RWPE1 (cell line): ENCODE results near the gene FAM171A1.

Experiments used
- CTCF ChIA-PET: fragments of 350-600 bp; sonication (Branson Sonifier 250); formaldehyde crosslinking; extraction: SDS; loops from one replicate; lab custom pipeline; 2021; lab: Yijun Ruan, JAX
- POLR2A ChIA-PET: fragments of 400-600 bp; formaldehyde crosslinking; extraction: SDS; loops from one replicate; lab custom pipeline; 2020; ENCODE audit warnings: antibody characterized with exemption; ENCODE audit not compliant: low non-redundant PET; lab: Yijun Ruan, JAX
- DNase-seq: peaks from one replicate; pipeline ENCODE4 v3.0.0; 2012; ENCODE audit warnings: low spot score
- H3K27ac ChIP-seq: fragments of 450-650 bp; 2 replicates; pipeline ENCODE4 v1.5.1; 2017
- TF ChIP-seq, protein P1 (sequence below): fragments of 450-650 bp; conservative IDR thresholded peaks from 2 replicates; pipeline ENCODE4 v1.5.1; 2017; ENCODE audit warnings: low read depth, mild to moderate bottlenecking

The FAM171A1 gene

DNA sequence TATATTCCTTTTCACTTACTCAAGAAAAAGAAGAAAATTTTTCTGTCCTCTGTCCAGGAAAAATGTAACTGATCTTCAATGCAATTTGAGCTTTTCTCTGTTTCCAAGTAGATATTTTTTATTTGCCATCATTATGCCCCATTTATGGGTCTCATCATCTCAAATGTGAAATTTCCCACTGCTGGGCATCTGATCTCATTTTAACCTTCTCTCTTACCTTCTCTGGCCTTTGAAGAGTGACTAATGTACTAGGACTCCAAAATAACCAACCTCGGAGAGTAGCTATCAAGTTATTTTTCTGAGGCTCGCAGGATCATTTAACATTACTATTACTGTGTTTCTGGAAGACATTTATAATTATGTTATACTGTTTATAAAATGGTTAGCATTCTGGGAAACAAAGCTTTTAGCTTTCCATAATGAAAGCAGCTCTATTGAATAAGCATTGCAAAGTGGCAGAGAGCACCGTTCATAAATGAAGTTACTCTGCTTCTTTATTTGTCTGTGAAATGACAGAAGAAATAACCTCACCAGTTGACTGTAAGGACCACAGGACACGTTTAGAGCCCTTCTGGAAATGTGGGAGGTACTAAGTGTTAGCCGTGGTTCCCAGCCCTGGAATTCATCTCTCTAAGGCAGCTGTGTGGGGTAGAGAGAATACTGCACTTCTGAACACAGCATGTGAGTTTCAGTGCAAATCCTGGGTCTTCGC, 169.3 kb downstream of the FAM171A1 start:
- ChIA-PET CTCF (interaction anchor here (0.6 kb wide), 1 partner anchor 53 kb away, joined by 3 read pairs; no protein-coding TSS in a partner anchor), POLR2A (no interaction called here)
- TF ChIP-seq, protein P1, sequence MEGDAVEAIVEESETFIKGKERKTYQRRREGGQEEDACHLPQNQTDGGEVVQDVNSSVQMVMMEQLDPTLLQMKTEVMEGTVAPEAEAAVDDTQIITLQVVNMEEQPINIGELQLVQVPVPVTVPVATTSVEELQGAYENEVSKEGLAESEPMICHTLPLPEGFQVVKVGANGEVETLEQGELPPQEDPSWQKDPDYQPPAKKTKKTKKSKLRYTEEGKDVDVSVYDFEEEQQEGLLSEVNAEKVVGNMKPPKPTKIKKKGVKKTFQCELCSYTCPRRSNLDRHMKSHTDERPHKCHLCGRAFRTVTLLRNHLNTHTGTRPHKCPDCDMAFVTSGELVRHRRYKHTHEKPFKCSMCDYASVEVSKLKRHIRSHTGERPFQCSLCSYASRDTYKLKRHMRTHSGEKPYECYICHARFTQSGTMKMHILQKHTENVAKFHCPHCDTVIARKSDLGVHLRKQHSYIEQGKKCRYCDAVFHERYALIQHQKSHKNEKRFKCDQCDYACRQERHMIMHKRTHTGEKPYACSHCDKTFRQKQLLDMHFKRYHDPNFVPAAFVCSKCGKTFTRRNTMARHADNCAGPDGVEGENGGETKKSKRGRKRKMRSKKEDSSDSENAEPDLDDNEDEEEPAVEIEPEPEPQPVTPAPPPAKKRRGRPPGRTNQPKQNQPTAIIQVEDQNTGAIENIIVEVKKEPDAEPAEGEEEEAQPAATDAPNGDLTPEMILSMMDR = no peak
- H3K27ac ChIP-seq = no peak overlapping the region
- DNase-seq = peak; percentile 30

DNA sequence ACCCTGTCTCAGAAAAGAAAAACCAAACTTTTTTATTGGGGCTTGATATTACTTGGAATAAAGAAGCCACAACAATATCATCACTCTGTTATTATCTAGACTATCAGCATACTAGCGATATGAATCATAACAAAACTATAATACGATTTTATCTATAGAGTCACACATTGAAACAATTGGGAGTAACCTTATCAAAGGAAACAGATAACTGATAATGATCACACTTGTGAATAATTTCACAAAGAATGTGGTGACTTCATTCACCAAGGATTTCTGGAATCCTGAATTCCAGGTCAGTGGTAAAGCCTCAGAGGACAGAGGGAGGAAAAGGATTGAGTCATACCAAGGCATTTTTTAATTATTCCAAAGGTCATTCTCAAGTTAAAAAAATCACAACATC, 170.5 kb downstream of the FAM171A1 start:
- peak; percentile 87 for DNase-seq
- TF ChIP-seq, protein P1 = no peak

GRCh38 chr10:15197911-15198310, 173.2 kb downstream of the FAM171A1 start:
- ChIA-PET CTCF (no interaction called here), POLR2A (no interaction called here)
- no peak for DNase-seq
- TF ChIP-seq, protein P1 = no peak
- no peak overlapping the region for H3K27ac ChIP-seq

More for the DNA sequence above, 170.5 kb downstream of the FAM171A1 start:
- peak overlapping the region; percentile 52; the same call in 1 of the 2 replicates for H3K27ac ChIP-seq
- POLR2A ChIA-PET = no interaction called here
- CTCF ChIA-PET = interaction anchor here (1.0 kb wide), 1 partner anchor 219 kb away, joined by 3 read pairs; no protein-coding TSS in a partner anchor

DNA sequence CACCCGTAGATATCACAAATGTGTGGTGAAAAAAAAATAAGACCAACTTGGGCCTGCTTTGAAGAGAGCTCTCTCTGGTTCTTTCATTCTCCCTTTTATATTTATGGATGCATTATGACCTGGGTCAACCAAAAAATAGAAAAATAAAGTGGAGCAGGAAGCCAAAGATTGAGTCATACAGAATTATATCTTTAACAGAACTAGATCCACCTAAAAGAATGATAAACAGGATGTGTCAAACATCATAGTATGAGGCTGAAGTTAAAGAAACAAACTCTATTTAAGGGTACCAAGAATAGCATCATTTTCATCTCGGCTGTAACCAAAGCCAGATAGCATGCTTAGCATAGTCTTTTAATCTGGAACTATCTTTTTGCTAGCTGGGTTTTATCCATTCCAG, 173.8 kb downstream of the FAM171A1 start:
- TF ChIP-seq, protein P1 = no peak
- no peak overlapping the region for H3K27ac ChIP-seq
- no peak for DNase-seq
- POLR2A ChIA-PET = no interaction called here
- CTCF ChIA-PET = no interaction called here

- POLR2A ChIA-PET = no interaction called here
- DNase-seq = no peak
- CTCF ChIA-PET = no interaction called here
- H3K27ac ChIP-seq = no peak overlapping the region
- TF ChIP-seq, protein P1 = no peak
These were observed 174.9 kb downstream of the FAM171A1 start for GRCh38 chr10:15196021-15196834.

GRCh38 chr10:15189133-15189885, 181.8 kb downstream of the FAM171A1 start:
- no peak for DNase-seq
- ChIA-PET CTCF (no interaction called here), POLR2A (no interaction called here)
- TF ChIP-seq, protein P1 = no peak
- no peak overlapping the region for H3K27ac ChIP-seq
